ENCODE measurements around the gene SLC25A10.

The SLC25A10 gene

DNA sequence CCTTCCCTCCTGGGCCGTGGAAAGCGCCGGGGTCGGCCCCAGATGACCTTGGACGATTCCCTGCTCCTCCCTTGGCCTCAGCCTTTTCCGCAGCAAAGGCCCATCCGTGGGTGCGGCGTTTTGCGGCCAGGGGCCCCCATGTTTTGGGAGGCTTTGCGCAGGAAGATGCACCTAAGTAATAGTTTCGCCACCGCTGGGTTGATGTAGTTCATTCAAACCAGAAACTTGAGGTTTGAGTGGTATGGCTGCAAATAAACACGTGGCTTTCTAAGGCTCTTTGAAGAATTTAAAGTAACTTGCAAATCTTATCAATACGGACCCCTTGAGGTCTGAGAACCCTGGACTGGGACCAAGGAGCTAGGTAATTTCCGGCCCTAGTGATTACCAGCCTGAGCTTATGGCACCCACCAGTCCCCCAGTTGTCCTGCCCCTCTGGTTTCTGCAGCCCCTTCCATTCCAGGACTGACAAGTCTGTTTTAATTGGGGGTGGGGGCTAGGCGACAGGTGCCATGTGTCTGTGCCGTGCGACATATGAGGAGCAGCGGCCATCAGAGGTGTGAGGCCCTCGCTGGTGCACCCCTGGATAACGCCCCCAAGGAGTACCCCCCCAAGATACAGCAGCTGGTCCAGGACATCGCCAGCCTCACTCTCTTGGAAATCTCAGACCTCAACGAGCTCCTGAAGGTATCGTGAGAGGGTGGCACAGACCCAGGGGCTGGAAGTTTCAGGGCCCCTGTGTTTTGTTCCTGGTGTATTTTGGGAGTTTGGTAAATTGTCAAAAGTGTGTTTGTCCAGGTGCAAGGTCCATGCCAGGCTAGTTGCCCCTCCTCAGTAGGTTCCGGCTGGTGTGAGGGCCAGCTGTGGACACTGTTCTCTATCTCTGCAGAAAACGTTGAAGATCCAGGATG, 8.1 kb upstream of the SLC25A10 start:
- Histone ChIP-seq H3K36me3 (peaks cover 28% of the 10 kb centered on the region), H3K27me3 (no peaks in the 10 kb centered on the region), H3K9me3 (no peaks in the 10 kb centered on the region), H3K4me3 (ENCODE audit: low read depth in 1 of 2, low read length in 1 of 2) (peak overlapping the region; percentile 88 to 92), H3K27ac (peak overlapping the region; percentile 90), H3K4me1 (ENCODE audit: control insufficient read depth in 1 of 2, insufficient read depth in 1 of 2, low read depth in 1 of 2, low read length in 1 of 2) (peaks cover 20 to 31% of the 10 kb centered on the region in 2 experiments)
- TF ChIP-seq CTCF (IDR thresholded peaks at IDR 0.05): no peak

GRCh38 chr17:81705518-81706231, 6.4 kb upstream of the SLC25A10 start:
- Histone ChIP-seq H3K36me3 (peaks cover 13% of the 10 kb centered on the region), H3K27me3 (no peaks in the 10 kb centered on the region), H3K9me3 (no peaks in the 10 kb centered on the region), H3K27ac (no peak overlapping the region), H3K4me3 (ENCODE audit: low read depth in 1 of 2, low read length in 1 of 2) (no peak overlapping the region), H3K4me1 (ENCODE audit: control insufficient read depth in 1 of 2, insufficient read depth in 1 of 2, low read depth in 1 of 2, low read length in 1 of 2) (peaks cover 32 to 48% of the 10 kb centered on the region in 2 experiments)
- no peak for TF ChIP-seq CTCF (IDR thresholded peaks at IDR 0.05)

GRCh38 chr17:81706232-81706611, 5.9 kb upstream of the SLC25A10 start:
- Histone ChIP-seq H3K4me1 (ENCODE audit: control insufficient read depth in 1 of 2, insufficient read depth in 1 of 2, low read depth in 1 of 2, low read length in 1 of 2) (peaks cover 37 to 53% of the 10 kb centered on the region in 2 experiments), H3K27me3 (no peaks in the 10 kb centered on the region), H3K4me3 (ENCODE audit: low read depth in 1 of 2, low read length in 1 of 2) (no peak overlapping the region), H3K9me3 (no peaks in the 10 kb centered on the region), H3K27ac (no peak overlapping the region), H3K36me3 (peaks cover 7% of the 10 kb centered on the region)
- no peak for TF ChIP-seq CTCF (IDR thresholded peaks at IDR 0.05)

DNA sequence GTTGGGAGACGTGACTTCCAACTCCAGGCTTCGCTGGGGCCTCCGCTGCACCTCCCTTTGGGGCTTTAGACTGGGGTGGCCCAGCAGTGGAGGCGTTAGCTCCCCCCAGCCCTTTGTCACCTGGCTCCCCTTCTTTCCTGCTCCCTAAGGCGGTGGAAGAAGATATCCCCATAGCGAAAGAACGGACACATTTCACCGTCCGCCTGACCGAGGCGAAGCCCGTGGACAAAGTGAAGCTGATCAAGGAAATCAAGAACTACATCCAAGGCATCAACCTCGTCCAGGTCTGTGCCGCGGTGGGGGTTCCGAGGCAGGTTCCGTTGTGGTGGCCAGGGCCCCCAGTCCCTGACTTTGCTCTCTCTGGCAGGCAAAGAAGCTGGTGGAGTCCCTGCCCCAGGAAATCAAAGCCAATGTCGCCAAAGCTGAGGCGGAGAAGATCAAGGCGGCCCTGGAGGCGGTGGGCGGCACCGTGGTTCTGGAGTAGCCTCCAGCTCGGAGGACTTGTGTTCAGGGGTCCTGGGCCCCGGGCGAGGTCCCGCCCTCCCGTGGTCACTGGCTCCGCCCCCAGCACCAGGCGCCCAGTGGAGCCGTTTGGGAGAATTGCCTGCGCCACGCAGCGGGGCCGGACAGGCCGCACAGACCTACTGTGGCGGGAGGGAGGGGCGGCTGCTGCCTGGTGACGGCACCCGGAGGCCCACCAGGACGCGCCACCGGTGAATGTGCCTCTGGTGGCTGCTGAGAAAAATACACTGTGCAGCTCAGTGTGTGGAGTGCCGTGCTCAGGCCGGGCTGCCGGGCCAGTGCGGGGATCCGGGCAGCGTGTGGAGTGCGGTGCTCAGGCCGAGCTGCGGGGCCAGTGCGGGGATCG, 5.1 kb upstream of the SLC25A10 start:
- no peak for TF ChIP-seq CTCF (IDR thresholded peaks at IDR 0.05)
- H3K4me3 ChIP-seq (ENCODE audit: low read depth in 1 of 2, low read length in 1 of 2): no peak overlapping the region
- H3K9me3 ChIP-seq: no peaks in the 10 kb centered on the region
- H3K4me1 ChIP-seq (ENCODE audit: control insufficient read depth in 1 of 2, insufficient read depth in 1 of 2, low read depth in 1 of 2, low read length in 1 of 2): peaks cover 43 to 54% of the 10 kb centered on the region in 2 experiments
- H3K36me3 ChIP-seq: no peaks in the 10 kb centered on the region
- H3K27ac ChIP-seq: no peak overlapping the region
- no peaks in the 10 kb centered on the region for H3K27me3 ChIP-seq
